GM12874 (cell line): ENCODE results near the gene RBPJ.

Experiments used
- CTCF ChIP-seq: IDR thresholded peaks from 2 replicates; pipeline ENCODE4 v1.5.1; 2011; ENCODE audit warnings: low read depth, mild to moderate bottlenecking, control low read depth, low read length, moderate library complexity; ENCODE audit not compliant: insufficient read depth

RBPJ gene

GRCh38 chr4:26346203-26346620 is 25.4 kb downstream of the RBPJ start:
- no peak for TF ChIP-seq CTCF

- no peak for TF ChIP-seq CTCF
These were observed 28.7 kb downstream of the RBPJ start for GRCh38 chr4:26349496-26349895.

GRCh38 chr4:26351685-26352084 is 30.9 kb downstream of the RBPJ start:
- no peak for TF ChIP-seq CTCF

- no peak for TF ChIP-seq CTCF
These were observed 33.7 kb downstream of the RBPJ start for GRCh38 chr4:26354491-26354890.

GRCh38 chr4:26355392-26356052 is 34.7 kb downstream of the RBPJ start:
- no peak for TF ChIP-seq CTCF

- TF ChIP-seq CTCF, result no peak
These were observed 35.3 kb downstream of the RBPJ start for GRCh38 chr4:26356081-26356501.

GRCh38 chr4:26360273-26360672 is 39.5 kb downstream of the RBPJ start:
- no peak for TF ChIP-seq CTCF
